Stimulated activated effector memory CD8-positive, alpha-beta T cell treated with anti-CD3 and anti-CD28 coated beads, Interleukin-12 subunit alpha, Interleukin-12 subunit beta, amount 100 ng/mL, for 72 hours (primary cell): Measurements from ENCODE around the gene ZNF184.

ENCODE experiments used
- ATAC-seq: fragments of 150-1000 bp; cut with Tn5 transposase; 2 replicates; pipeline ENCODE4 v1.10.0; 2021
- DNase-seq, 2 donors: peaks; one replicate each; pipeline ENCODE4 v3.0.0; 2021 to 2022; ENCODE audit warnings: low spot score in 2 of 2
- H3K27ac Mint-ChIP-seq: one replicate; pipeline ENCODE4 v1.8.0; 2022; ENCODE audit warnings: mild to moderate bottlenecking, mixed read lengths
- H3K36me3 Mint-ChIP-seq: one replicate; pipeline ENCODE4 v1.8.0; 2022; ENCODE audit warnings: mild to moderate bottlenecking, mixed read lengths
- H3K4me1 Mint-ChIP-seq: one replicate; pipeline ENCODE4 v1.8.0; 2022; ENCODE audit warnings: mixed read lengths
- H3K4me3 Mint-ChIP-seq: one replicate; pipeline ENCODE4 v1.8.0; 2022; ENCODE audit warnings: mild to moderate bottlenecking, mixed read lengths
- H3K9me3 Mint-ChIP-seq: one replicate; pipeline ENCODE4 v1.8.0; 2022; ENCODE audit warnings: mixed read lengths

The ZNF184 gene

GRCh38 chr6:27495386-27496135 lies 22.7 kb upstream of the ZNF184 start:
- ATAC-seq (peak; percentile 85), DNase-seq (peak; percentile 49 to 84)
- H3K4me3 Mint-ChIP-seq = peak overlapping the region; percentile 72
- H3K4me1 Mint-ChIP-seq = peaks cover 16% of the 10 kb centered on the region
- no peaks in the 10 kb centered on the region for H3K9me3 Mint-ChIP-seq
- H3K36me3 Mint-ChIP-seq = peaks cover 12% of the 10 kb centered on the region
- H3K27ac Mint-ChIP-seq = peak overlapping the region; percentile 91

- Mint-ChIP-seq H3K9me3 (no peaks in the 10 kb centered on the region), H3K36me3 (peaks cover 12% of the 10 kb centered on the region), H3K27ac (peak overlapping the region; percentile 91), H3K4me1 (peaks cover 16% of the 10 kb centered on the region), H3K4me3 (peak overlapping the region; percentile 72)
- DNase-seq (no peak), ATAC-seq (no peak)
These were observed 22.1 kb upstream of the ZNF184 start for GRCh38 chr6:27494987-27495385.

- H3K27ac Mint-ChIP-seq = no peak overlapping the region
These were observed 21.2 kb upstream of the ZNF184 start for GRCh38 chr6:27494103-27494502.

GRCh38 chr6:27492631-27493190 lies 19.8 kb upstream of the ZNF184 start:
- no peak overlapping the region for H3K27ac Mint-ChIP-seq
- H3K4me1 Mint-ChIP-seq = peaks cover 16% of the 10 kb centered on the region
- H3K9me3 Mint-ChIP-seq = no peaks in the 10 kb centered on the region
- ATAC-seq (no peak), DNase-seq (no peak)
- peaks cover 12% of the 10 kb centered on the region for H3K36me3 Mint-ChIP-seq
- H3K4me3 Mint-ChIP-seq = no peak overlapping the region

More at GRCh38 chr6:27494103-27494502, 21.2 kb upstream of the ZNF184 start:
- no peak for DNase-seq
- ATAC-seq = no peak
- Mint-ChIP-seq H3K4me1 (peaks cover 16% of the 10 kb centered on the region), H3K4me3 (no peak overlapping the region), H3K9me3 (no peaks in the 10 kb centered on the region), H3K36me3 (peaks cover 12% of the 10 kb centered on the region)

GRCh38 chr6:27479319-27480182 lies 6.6 kb upstream of the ZNF184 start:
- peak; percentile 89 to 94 for DNase-seq
- Mint-ChIP-seq H3K27ac (no peak overlapping the region), H3K4me3 (no peak overlapping the region), H3K9me3 (no peaks in the 10 kb centered on the region), H3K36me3 (no peaks in the 10 kb centered on the region), H3K4me1 (peaks cover 6% of the 10 kb centered on the region)
- ATAC-seq = peak; percentile 76

GRCh38 chr6:27478706-27479318 lies 5.9 kb upstream of the ZNF184 start:
- DNase-seq (peak; percentile 68 to 93), ATAC-seq (peak; percentile 86)
- H3K4me1 Mint-ChIP-seq = peaks cover 6% of the 10 kb centered on the region
- H3K9me3 Mint-ChIP-seq = no peaks in the 10 kb centered on the region
- no peaks in the 10 kb centered on the region for H3K36me3 Mint-ChIP-seq
- H3K4me3 Mint-ChIP-seq = no peak overlapping the region
- H3K27ac Mint-ChIP-seq = no peak overlapping the region

GRCh38 chr6:27478141-27478705 lies 5.3 kb upstream of the ZNF184 start:
- Mint-ChIP-seq H3K4me3 (no peak overlapping the region), H3K36me3 (peaks cover 2% of the 10 kb centered on the region), H3K9me3 (no peaks in the 10 kb centered on the region), H3K4me1 (peaks cover 6% of the 10 kb centered on the region), H3K27ac (no peak overlapping the region)
- DNase-seq (no peak), ATAC-seq (peak; percentile 29)

GRCh38 chr6:27477318-27478013 lies 4.6 kb upstream of the ZNF184 start:
- no peak for ATAC-seq
- Mint-ChIP-seq H3K4me3 (no peak overlapping the region), H3K4me1 (peaks cover 7% of the 10 kb centered on the region), H3K36me3 (peaks cover 9% of the 10 kb centered on the region), H3K27ac (no peak overlapping the region), H3K9me3 (no peaks in the 10 kb centered on the region)
- no peak for DNase-seq

- Mint-ChIP-seq H3K36me3 (peaks cover 15% of the 10 kb centered on the region), H3K4me1 (peaks cover 21% of the 10 kb centered on the region), H3K27ac (no peak overlapping the region), H3K4me3 (no peak overlapping the region), H3K9me3 (no peaks in the 10 kb centered on the region)
- DNase-seq = no peak
- ATAC-seq = no peak
These were observed 3.2 kb upstream of the ZNF184 start for GRCh38 chr6:27476090-27476489.

GRCh38 chr6:27474672-27475071 lies 1.8 kb upstream of the ZNF184 start:
- Mint-ChIP-seq H3K4me1 (peaks cover 32% of the 10 kb centered on the region), H3K9me3 (no peaks in the 10 kb centered on the region), H3K36me3 (peaks cover 26% of the 10 kb centered on the region), H3K27ac (no peak overlapping the region), H3K4me3 (no peak overlapping the region)
- no peak for ATAC-seq
- no peak for DNase-seq

GRCh38 chr6:27474172-27474465 lies 1.2 kb upstream of the ZNF184 start:
- peaks cover 32% of the 10 kb centered on the region for H3K36me3 Mint-ChIP-seq
- peak overlapping the region; percentile 94 for H3K4me3 Mint-ChIP-seq
- H3K27ac Mint-ChIP-seq = no peak overlapping the region
- H3K4me1 Mint-ChIP-seq = peaks cover 37% of the 10 kb centered on the region
- H3K9me3 Mint-ChIP-seq = no peaks in the 10 kb centered on the region
- ATAC-seq (no peak), DNase-seq (no peak)

- Mint-ChIP-seq H3K4me3 (peak overlapping the region; percentile 94), H3K9me3 (no peaks in the 10 kb centered on the region), H3K27ac (peak overlapping the region; percentile 97), H3K4me1 (peaks cover 48% of the 10 kb centered on the region), H3K36me3 (peaks cover 51% of the 10 kb centered on the region)
- ATAC-seq (peak; percentile 72), DNase-seq (peak in 1 of 2 donors; percentile 39)
These were observed 706 bp downstream of the ZNF184 start for GRCh38 chr6:27472182-27472616.

- Mint-ChIP-seq H3K27ac (peak overlapping the region; percentile 97), H3K36me3 (peaks cover 58% of the 10 kb centered on the region), H3K4me1 (peaks cover 54% of the 10 kb centered on the region), H3K9me3 (no peaks in the 10 kb centered on the region), H3K4me3 (peak overlapping the region; percentile 94)
- ATAC-seq (no peak), DNase-seq (no peak)
These were observed 1.4 kb downstream of the ZNF184 start for GRCh38 chr6:27471365-27472115.

GRCh38 chr6:27470023-27470422 lies 2.9 kb downstream of the ZNF184 start:
- ATAC-seq (no peak), DNase-seq (no peak)
- Mint-ChIP-seq H3K9me3 (no peaks in the 10 kb centered on the region), H3K36me3 (peaks cover 73% of the 10 kb centered on the region), H3K4me3 (no peak overlapping the region), H3K4me1 (peaks cover 58% of the 10 kb centered on the region), H3K27ac (no peak overlapping the region)
